Neural progenitor cell (in vitro differentiated cells): Measurements from ENCODE around the gene OSTF1. TPM values are rescaled to one million over a fixed set of nuclear protein-coding genes. Genes with fewer than 3 reads are reported as not detected.
A peak's percentile ranks its signal among the peaks of the same experiment; 100 is the strongest.

ENCODE experiments used
- DNase-seq: peaks from one replicate; pipeline ENCODE4 v3.0.0-alpha.2; 2016; ENCODE audit warnings: low spot score
- H2AFZ ChIP-seq: fragments of 200-600 bp; sonication (generic); replicated peaks from 2 replicates; pipeline ENCODE4 v1.6.1; 2016; ENCODE audit warnings: antibody characterized with exemption
- H3F3A ChIP-seq: fragments of 200-600 bp; sonication (generic); 2 replicates; pipeline ENCODE4 v1.6.1; 2016; ENCODE audit warnings: antibody characterized with exemption, low read depth
- H3K27ac ChIP-seq: fragments of 200-600 bp; sonication (generic); 2 replicates; pipeline ENCODE4 v1.5.1; 2016; ENCODE audit warnings: mild to moderate bottlenecking
- H3K27me3 ChIP-seq: fragments of 200-600 bp; sonication (generic); 2 replicates; pipeline ENCODE4 v1.6.1; 2016; ENCODE audit warnings: mild to moderate bottlenecking, moderate library complexity
- H3K36me3 ChIP-seq: fragments of 200-600 bp; sonication (generic); 2 replicates; pipeline ENCODE4 v1.5.1; 2016
- H3K4me1 ChIP-seq: fragments of 200-600 bp; sonication (generic); 2 replicates; pipeline ENCODE4 v1.6.1; 2016; ENCODE audit warnings: mixed run types
- H3K4me2 ChIP-seq: fragments of 200-600 bp; sonication (generic); 2 replicates; pipeline ENCODE4 v1.6.1; 2016
- H3K4me3 ChIP-seq: fragments of 200-600 bp; sonication (generic); 2 replicates; pipeline ENCODE4 v1.5.1; 2016
- H3K79me2 ChIP-seq: fragments of 200-600 bp; sonication (generic); 2 replicates; pipeline ENCODE4 v1.6.1; 2016; ENCODE audit warnings: low read depth
- H3K9ac ChIP-seq: fragments of 200-600 bp; sonication (generic); 2 replicates; pipeline ENCODE4 v1.6.1; 2016
- H3K9me3 ChIP-seq: fragments of 200-600 bp; sonication (generic); 2 replicates; pipeline ENCODE4 v1.5.1; 2016; ENCODE audit warnings: low read depth
- H4K20me1 ChIP-seq: fragments of 200-600 bp; sonication (generic); 2 replicates; pipeline ENCODE4 v1.6.1; 2016; ENCODE audit warnings: low read depth
- H3K27ac Mint-ChIP-seq: 3 replicates; pipeline ENCODE4 v1.8.0; 2021; ENCODE audit warnings: mixed read lengths
- H3K27me3 Mint-ChIP-seq: 2 replicates; pipeline ENCODE4 v1.8.0; 2022; ENCODE audit warnings: low read depth, mild to moderate bottlenecking, inconsistent platforms, moderate library complexity, mixed read lengths; ENCODE audit not compliant: insufficient read depth
- H3K36me3 Mint-ChIP-seq: 3 replicates; pipeline ENCODE4 v1.8.0; 2021; ENCODE audit warnings: mixed read lengths
- H3K4me1 Mint-ChIP-seq: 3 replicates; pipeline ENCODE4 v1.8.0; 2021; ENCODE audit warnings: mixed read lengths
- H3K4me3 Mint-ChIP-seq: 3 replicates; pipeline ENCODE4 v1.8.0; 2021; ENCODE audit warnings: mild to moderate bottlenecking, moderate library complexity, mixed read lengths
- H3K9me3 Mint-ChIP-seq: 3 replicates; pipeline ENCODE4 v1.8.0; 2020; ENCODE audit warnings: mixed read lengths
- CTCF ChIP-seq: fragments of 200-600 bp; sonication (generic); IDR thresholded peaks from 2 replicates; pipeline ENCODE4 v1.5.1; 2017; ENCODE audit warnings: antibody characterized with exemption, mild to moderate bottlenecking
- EZH2 ChIP-seq: fragments of 200-600 bp; sonication (generic); IDR thresholded peaks from 2 replicates; pipeline ENCODE4 v1.6.1; 2017; ENCODE audit warnings: antibody characterized with exemption, mild to moderate bottlenecking, moderate library complexity
- EZH2phosphoT487 ChIP-seq: fragments of 200-600 bp; sonication (generic); IDR thresholded peaks from 2 replicates; pipeline ENCODE4 v1.6.1; 2017; ENCODE audit warnings: antibody characterized with exemption
- total RNA-seq: library from RNA; depleted of rRNA; stranded (reverse); fragments of >200 nt; gene quantifications from 2 replicates; pipeline ENCODE4 v1.2.3, GENCODE V29; 2015; ENCODE audit warnings: low replicate concordance

OSTF1 gene
- total RNA-seq, 1 donor from 2014 or later, result 1.3 TPM

- Histone ChIP-seq H3F3A (peaks cover 8% of the 10 kb centered on the region), H2AFZ (no peak overlapping the region), H3K9me3 (no peaks in the 10 kb centered on the region), H3K36me3 (no peaks in the 10 kb centered on the region), H3K9ac (no peak overlapping the region), H3K4me2 (no peak overlapping the region), H3K27ac (no peak overlapping the region), H3K79me2 (no peaks in the 10 kb centered on the region), H3K27me3 (no peaks in the 10 kb centered on the region), H3K4me3 (no peak overlapping the region), H4K20me1 (no peaks in the 10 kb centered on the region), H3K4me1 (peaks cover 14% of the 10 kb centered on the region)
- no peak overlapping the region for H3K27ac Mint-ChIP-seq
- TF ChIP-seq EZH2, result no peak
- no peak for TF ChIP-seq CTCF
- no peak for TF ChIP-seq EZH2phosphoT487
- H3K36me3 Mint-ChIP-seq, result no peaks in the 10 kb centered on the region
- no peak overlapping the region for H3K4me3 Mint-ChIP-seq
- DNase-seq, result no peak
- no peaks in the 10 kb centered on the region for H3K9me3 Mint-ChIP-seq
- peaks cover 6% of the 10 kb centered on the region for H3K4me1 Mint-ChIP-seq
- peaks cover 7% of the 10 kb centered on the region for H3K27me3 Mint-ChIP-seq
These were observed 8.5 kb downstream of the OSTF1 start for GRCh38 chr9:75096796-75097195.

- peaks cover 6% of the 10 kb centered on the region for H3K4me1 Mint-ChIP-seq
- peak; percentile 18 for DNase-seq
- H3K4me3 Mint-ChIP-seq, result no peak overlapping the region
These were observed 12.8 kb downstream of the OSTF1 start for GRCh38 chr9:75101004-75101588.

GRCh38 chr9:75102177-75102790 is 14.0 kb downstream of the OSTF1 start:
- Histone ChIP-seq H3K4me3 (no peak overlapping the region), H3K9me3 (no peaks in the 10 kb centered on the region), H3K9ac (no peak overlapping the region), H3K79me2 (no peaks in the 10 kb centered on the region), H3K27me3 (no peaks in the 10 kb centered on the region), H4K20me1 (no peaks in the 10 kb centered on the region), H3K4me2 (no peak overlapping the region), H3K36me3 (no peaks in the 10 kb centered on the region), H3K4me1 (peaks cover 4% of the 10 kb centered on the region), H2AFZ (no peak overlapping the region), H3K27ac (no peak overlapping the region), H3F3A (peaks cover 3% of the 10 kb centered on the region)
- DNase-seq, result no peak
- no peaks in the 10 kb centered on the region for H3K9me3 Mint-ChIP-seq
- H3K4me1 Mint-ChIP-seq, result peaks cover 6% of the 10 kb centered on the region
- H3K36me3 Mint-ChIP-seq, result no peaks in the 10 kb centered on the region
- no peak for TF ChIP-seq EZH2phosphoT487
- TF ChIP-seq CTCF, result no peak
- TF ChIP-seq EZH2, result no peak
- peaks cover 5% of the 10 kb centered on the region for H3K27me3 Mint-ChIP-seq
- H3K27ac Mint-ChIP-seq, result no peak overlapping the region
- H3K4me3 Mint-ChIP-seq, result no peak overlapping the region

More at GRCh38 chr9:75101004-75101588, 12.8 kb downstream of the OSTF1 start:
- Histone ChIP-seq H3K36me3 (no peaks in the 10 kb centered on the region), H4K20me1 (no peaks in the 10 kb centered on the region), H3K27me3 (no peaks in the 10 kb centered on the region), H3K4me1 (peaks cover 4% of the 10 kb centered on the region), H3K9ac (no peak overlapping the region), H3K9me3 (no peaks in the 10 kb centered on the region), H3K4me3 (no peak overlapping the region), H3K4me2 (no peak overlapping the region), H3F3A (peaks cover 3% of the 10 kb centered on the region), H3K79me2 (no peaks in the 10 kb centered on the region), H3K27ac (peak overlapping the region; percentile 13), H2AFZ (no peak overlapping the region)
- Mint-ChIP-seq H3K9me3 (no peaks in the 10 kb centered on the region), H3K36me3 (no peaks in the 10 kb centered on the region), H3K27me3 (peaks cover 5% of the 10 kb centered on the region), H3K27ac (no peak overlapping the region)
- TF ChIP-seq EZH2phosphoT487 (no peak), EZH2 (no peak), CTCF (no peak)
